ENCODE measurements around the gene CCL23. TPM values are rescaled to one million over a fixed set of nuclear protein-coding genes. Genes with fewer than 3 reads are reported as not detected.

The CCL23 gene
- total and polyA plus RNA-seq, 10 donors, result 1.6 to 40.6 (median 10.8) TPM

- TF ChIP-seq, protein P1, sequence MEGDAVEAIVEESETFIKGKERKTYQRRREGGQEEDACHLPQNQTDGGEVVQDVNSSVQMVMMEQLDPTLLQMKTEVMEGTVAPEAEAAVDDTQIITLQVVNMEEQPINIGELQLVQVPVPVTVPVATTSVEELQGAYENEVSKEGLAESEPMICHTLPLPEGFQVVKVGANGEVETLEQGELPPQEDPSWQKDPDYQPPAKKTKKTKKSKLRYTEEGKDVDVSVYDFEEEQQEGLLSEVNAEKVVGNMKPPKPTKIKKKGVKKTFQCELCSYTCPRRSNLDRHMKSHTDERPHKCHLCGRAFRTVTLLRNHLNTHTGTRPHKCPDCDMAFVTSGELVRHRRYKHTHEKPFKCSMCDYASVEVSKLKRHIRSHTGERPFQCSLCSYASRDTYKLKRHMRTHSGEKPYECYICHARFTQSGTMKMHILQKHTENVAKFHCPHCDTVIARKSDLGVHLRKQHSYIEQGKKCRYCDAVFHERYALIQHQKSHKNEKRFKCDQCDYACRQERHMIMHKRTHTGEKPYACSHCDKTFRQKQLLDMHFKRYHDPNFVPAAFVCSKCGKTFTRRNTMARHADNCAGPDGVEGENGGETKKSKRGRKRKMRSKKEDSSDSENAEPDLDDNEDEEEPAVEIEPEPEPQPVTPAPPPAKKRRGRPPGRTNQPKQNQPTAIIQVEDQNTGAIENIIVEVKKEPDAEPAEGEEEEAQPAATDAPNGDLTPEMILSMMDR (IDR thresholded peaks at IDR 0.05 in 8 of 11, conservative IDR thresholded peaks at IDR 0.05 in 3 of 11), result no peak
- TF ChIP-seq POLR2A (IDR thresholded peaks at IDR 0.05) (no peak), POLR2AphosphoS5 (IDR thresholded peaks at IDR 0.05) (no peak)
- H3K27me3 ChIP-seq (replicated peaks in 1 of 7), result peaks cover 0 to 5% (median 0%) of the 10 kb centered on the region in 7 donors
- no peaks in the 10 kb centered on the region for H3K9me3 ChIP-seq
- intact Hi-C loops (cut with DNase I; ENCODE audit: low total_unique reads), result no loop called here
- no peaks in the 10 kb centered on the region for H3K36me3 ChIP-seq
- peaks cover 0 to 24% (median 10%) of the 10 kb centered on the region in 6 donors for H3K4me1 ChIP-seq
- no peak overlapping the region for H3K27ac ChIP-seq
- no peak overlapping the region for H3K4me3 ChIP-seq
- WGBS, 5 donors, result 9 to 18% (median 16%) methylated on average over 3 of the region's 3 CpGs
- no peak for DNase-seq
Measured at GRCh38 chr17:36034127-36034526, 16.4 kb upstream of the CCL23 start.

- intact Hi-C loops (cut with DNase I; ENCODE audit: low total_unique reads), result no loop called here
- TF ChIP-seq, protein P1 (IDR thresholded peaks at IDR 0.05 in 8 of 11, conservative IDR thresholded peaks at IDR 0.05 in 3 of 11), result no peak
- H3K36me3 ChIP-seq, result no peaks in the 10 kb centered on the region
- H3K9me3 ChIP-seq, result no peaks in the 10 kb centered on the region
- 85 to 90% (median 88%) methylated on average over 1 of the region's 1 CpG for WGBS, 5 donors
- no peak overlapping the region for H3K27ac ChIP-seq
- DNase-seq, result no peak
- H3K27me3 ChIP-seq (replicated peaks in 1 of 7), result peaks cover 0 to 5% (median 0%) of the 10 kb centered on the region in 7 donors
- no peak overlapping the region for H3K4me3 ChIP-seq
- peaks cover 0 to 17% (median 8%) of the 10 kb centered on the region in 6 donors for H3K4me1 ChIP-seq
Measured at GRCh38 chr17:36030956-36031355, 13.2 kb upstream of the CCL23 start.

DNA sequence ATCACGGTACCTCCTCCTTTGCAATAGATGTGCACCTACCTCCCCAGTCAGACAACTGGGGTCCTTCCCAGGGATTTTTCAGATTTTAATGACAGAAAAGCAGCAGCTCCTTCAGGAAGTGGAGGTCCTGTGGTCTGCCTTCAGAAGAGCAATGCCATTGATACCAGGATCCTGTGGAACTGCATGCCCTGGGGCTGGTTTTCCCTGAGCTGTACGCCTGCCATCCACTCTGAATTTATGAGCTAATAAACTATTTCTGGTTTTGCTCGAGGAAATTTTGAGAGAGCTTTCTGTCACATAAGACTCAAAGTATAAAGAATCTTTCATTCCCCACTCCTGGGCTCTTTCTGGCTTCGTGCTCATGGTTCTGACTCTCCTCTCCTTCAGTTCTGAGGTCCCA is 10.0 kb upstream of the CCL23 start:
- H3K36me3 ChIP-seq, result no peaks in the 10 kb centered on the region
- 45 to 80% (median 63%) methylated on average over 4 of the region's 4 CpGs for WGBS, 5 donors
- no peak overlapping the region for H3K4me3 ChIP-seq
- intact Hi-C loops (cut with DNase I; ENCODE audit: low total_unique reads), result no loop called here
- peaks cover 0 to 6% (median 0%) of the 10 kb centered on the region in 8 donors for H3K9me3 ChIP-seq
- no peaks in the 10 kb centered on the region for H3K27me3 ChIP-seq (replicated peaks in 1 of 7)
- no peaks in the 10 kb centered on the region for H3K4me1 ChIP-seq
- no peak for TF ChIP-seq POLR2AphosphoS5 (IDR thresholded peaks at IDR 0.05)
- TF ChIP-seq, protein P1 (IDR thresholded peaks at IDR 0.05 in 8 of 11, conservative IDR thresholded peaks at IDR 0.05 in 3 of 11), result no peak
- TF ChIP-seq POLR2A (IDR thresholded peaks at IDR 0.05), result no peak
- no peak for DNase-seq
- no peak overlapping the region for H3K27ac ChIP-seq

GRCh38 chr17:36024106-36024869 is 6.5 kb upstream of the CCL23 start:
- H3K27me3 ChIP-seq (replicated peaks in 1 of 7), result no peaks in the 10 kb centered on the region
- intact Hi-C loops (cut with DNase I; ENCODE audit: low total_unique reads), result no loop called here
- no peaks in the 10 kb centered on the region for H3K4me1 ChIP-seq
- TF ChIP-seq, protein P1 (IDR thresholded peaks at IDR 0.05 in 8 of 11, conservative IDR thresholded peaks at IDR 0.05 in 3 of 11), result no peak
- no peak for TF ChIP-seq POLR2A (IDR thresholded peaks at IDR 0.05)
- 87 to 95% (median 91%) methylated on average over 6 of the region's 6 CpGs for WGBS, 5 donors
- H3K4me3 ChIP-seq, result no peak overlapping the region
- no peak overlapping the region for H3K27ac ChIP-seq
- H3K36me3 ChIP-seq, result no peaks in the 10 kb centered on the region
- peaks cover 0 to 8% (median 0%) of the 10 kb centered on the region in 8 donors for H3K9me3 ChIP-seq
- DNase-seq, result no peak

All from spleen (tissue), 11 donors.